Panc1 (cell line): ENCODE measurements around the gene NUDT6. TPM values are rescaled to one million over a fixed set of nuclear protein-coding genes. Genes with fewer than 3 reads are reported as not detected.

Experiments
- ATAC-seq: fragments of 200-7000 bp; cut with Tn5 transposase; 2 replicates; pipeline ENCODE4 v1.9.1; 2020; ENCODE audit warnings: mild to moderate bottlenecking, moderate library complexity
- BruUV-seq: library from RNA; stranded (reverse); fragments of 400-500 nt; replicated peaks from 2 replicates; lab custom pipeline; 2021; lab: Mats Ljungman, UMichigan
- CTCF ChIA-PET: fragments of 300-600 bp; sonication (Branson Sonifier 250); formaldehyde crosslinking; loops from one replicate; lab custom pipeline; 2022; ENCODE audit warnings: antibody characterized with exemption; lab: Charles Lee
- POLR2A ChIA-PET: fragments of 300-600 bp; sonication (Branson Sonifier 250); formaldehyde crosslinking; loops from one replicate; lab custom pipeline; 2022; ENCODE audit warnings: antibody characterized with exemption; lab: Charles Lee
- DNase-seq: peaks from one replicate; pipeline ENCODE4 v3.0.0-alpha.2; 2010; ENCODE audit warnings: low read depth, low spot score
- H3K27ac ChIP-seq: 2 replicates; pipeline ENCODE4 v1.5.1; 2011; ENCODE audit warnings: mild to moderate bottlenecking, low read length, inconsistent platforms
- H3K27me3 ChIP-seq: fragments of 200-500 bp; sonication (Bioruptor generic); 2 replicates; pipeline ENCODE4 v1.6.0; 2014; ENCODE audit warnings: low read length, inconsistent platforms; ENCODE audit not compliant: control insufficient read depth, insufficient read depth
- H3K36me3 ChIP-seq: fragments of 200-500 bp; sonication (Bioruptor generic); 2 replicates; pipeline ENCODE4 v1.5.1; 2014; ENCODE audit warnings: inconsistent platforms, mild to moderate bottlenecking, low read length, moderate library complexity; ENCODE audit not compliant: control insufficient read depth, insufficient read depth
- H3K4me1 ChIP-seq: 2 replicates; pipeline ENCODE4 v1.5.1; 2011; ENCODE audit warnings: inconsistent platforms, mild to moderate bottlenecking, low read length, moderate library complexity; ENCODE audit not compliant: control insufficient read depth, insufficient read depth
- H3K4me3 ChIP-seq, 2 experiments: 2 replicates each; pipeline ENCODE4 v1.5.1; 2011 to 2012; ENCODE audit warnings: low read depth in 2 of 2, low read length in 2 of 2, mild to moderate bottlenecking in 2 of 2, inconsistent platforms in 1 of 2, moderate library complexity in 1 of 2
- H3K9me3 ChIP-seq: fragments of 200-500 bp; sonication (Bioruptor generic); 2 replicates; pipeline ENCODE4 v1.5.1; 2014; ENCODE audit warnings: low read depth, mild to moderate bottlenecking, inconsistent platforms, low read length, moderate library complexity; ENCODE audit not compliant: control insufficient read depth, insufficient read depth
- POLR2AphosphoS5 ChIP-seq: IDR thresholded peaks from 2 replicates; pipeline ENCODE4 v1.6.1; 2012; ENCODE audit warnings: mild to moderate bottlenecking, low read depth, low read length, moderate library complexity
- SIN3A ChIP-seq: IDR thresholded peaks from 2 replicates; pipeline ENCODE4 v1.6.1; 2012; ENCODE audit warnings: low read depth, mild to moderate bottlenecking, low read length, moderate library complexity, borderline replicate concordance; ENCODE audit not compliant: insufficient read depth
- TCF7L2 ChIP-seq: IDR thresholded peaks from 2 replicates; pipeline ENCODE4 v1.6.1; 2011; ENCODE audit warnings: mild to moderate bottlenecking, low read depth, low read length, inconsistent platforms
- in situ Hi-C: cut with HindIII; loops from 2 replicates; pipeline ENCODE4 v1.10.0; 2016; ENCODE audit warnings: low sequenced_read_pairs, low pct_unique_long_range_greater_than_20kb
- intact Hi-C: fragments of 100-400 bp; cut with micrococcal nuclease; formaldehyde crosslinking; loops from one replicate; pipeline ENCODE4 v1.10.0; 2022; ENCODE audit not compliant: unreplicated experiment
- total RNA-seq: library from RNA; stranded (reverse); gene quantifications from one replicate; pipeline ENCODE4 v1.2.1, GENCODE V29; 2021; ENCODE audit not compliant: unreplicated experiment
- TF ChIP-seq, protein P1 (sequence below): fragments of 450-650 bp; IDR thresholded peaks from 2 replicates; pipeline ENCODE4 v1.5.1; 2017; ENCODE audit warnings: mild to moderate bottlenecking
- TF ChIP-seq, protein P2 (sequence below), 2 experiments: IDR thresholded peaks; 2 replicates each; pipeline ENCODE4 v1.6.1; 2011 to 2012; ENCODE audit warnings: low read depth in 2 of 2, control low read depth in 1 of 2, low read length in 1 of 2, mild to moderate bottlenecking in 1 of 2, moderate library complexity in 1 of 2; ENCODE audit not compliant: insufficient read depth in 1 of 2

The NUDT6 gene
- total RNA-seq, 1 experiment from 2014 or later = 7.5 TPM

DNA sequence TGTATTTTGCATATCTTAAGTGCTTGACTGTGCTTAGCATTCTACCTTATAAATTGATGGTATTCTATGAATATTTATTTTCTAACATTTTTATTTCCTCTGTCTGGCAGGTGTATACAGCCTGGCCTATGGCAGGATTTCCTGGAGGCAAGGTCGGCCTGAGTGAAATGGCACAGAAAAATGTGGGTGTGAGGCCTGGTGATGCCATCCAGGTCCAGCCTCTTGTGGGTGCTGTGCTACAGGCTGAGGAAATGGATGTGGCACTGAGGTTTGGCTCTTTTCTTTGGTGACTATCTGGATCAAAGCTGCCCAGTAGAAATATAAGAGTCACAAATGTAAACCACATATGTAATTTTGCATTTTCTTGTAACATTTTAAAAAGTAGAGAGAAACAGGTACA is 6.5 kb upstream of the NUDT6 start:
- peaks cover 9% of the 10 kb centered on the region for H3K4me1 ChIP-seq
- no peak for ATAC-seq
- no peaks in the 10 kb centered on the region for H3K9me3 ChIP-seq
- TF ChIP-seq POLR2AphosphoS5 (no peak), TCF7L2 (no peak), SIN3A (no peak)
- TF ChIP-seq, protein P1, sequence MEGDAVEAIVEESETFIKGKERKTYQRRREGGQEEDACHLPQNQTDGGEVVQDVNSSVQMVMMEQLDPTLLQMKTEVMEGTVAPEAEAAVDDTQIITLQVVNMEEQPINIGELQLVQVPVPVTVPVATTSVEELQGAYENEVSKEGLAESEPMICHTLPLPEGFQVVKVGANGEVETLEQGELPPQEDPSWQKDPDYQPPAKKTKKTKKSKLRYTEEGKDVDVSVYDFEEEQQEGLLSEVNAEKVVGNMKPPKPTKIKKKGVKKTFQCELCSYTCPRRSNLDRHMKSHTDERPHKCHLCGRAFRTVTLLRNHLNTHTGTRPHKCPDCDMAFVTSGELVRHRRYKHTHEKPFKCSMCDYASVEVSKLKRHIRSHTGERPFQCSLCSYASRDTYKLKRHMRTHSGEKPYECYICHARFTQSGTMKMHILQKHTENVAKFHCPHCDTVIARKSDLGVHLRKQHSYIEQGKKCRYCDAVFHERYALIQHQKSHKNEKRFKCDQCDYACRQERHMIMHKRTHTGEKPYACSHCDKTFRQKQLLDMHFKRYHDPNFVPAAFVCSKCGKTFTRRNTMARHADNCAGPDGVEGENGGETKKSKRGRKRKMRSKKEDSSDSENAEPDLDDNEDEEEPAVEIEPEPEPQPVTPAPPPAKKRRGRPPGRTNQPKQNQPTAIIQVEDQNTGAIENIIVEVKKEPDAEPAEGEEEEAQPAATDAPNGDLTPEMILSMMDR = no peak
- TF ChIP-seq, protein P2, sequence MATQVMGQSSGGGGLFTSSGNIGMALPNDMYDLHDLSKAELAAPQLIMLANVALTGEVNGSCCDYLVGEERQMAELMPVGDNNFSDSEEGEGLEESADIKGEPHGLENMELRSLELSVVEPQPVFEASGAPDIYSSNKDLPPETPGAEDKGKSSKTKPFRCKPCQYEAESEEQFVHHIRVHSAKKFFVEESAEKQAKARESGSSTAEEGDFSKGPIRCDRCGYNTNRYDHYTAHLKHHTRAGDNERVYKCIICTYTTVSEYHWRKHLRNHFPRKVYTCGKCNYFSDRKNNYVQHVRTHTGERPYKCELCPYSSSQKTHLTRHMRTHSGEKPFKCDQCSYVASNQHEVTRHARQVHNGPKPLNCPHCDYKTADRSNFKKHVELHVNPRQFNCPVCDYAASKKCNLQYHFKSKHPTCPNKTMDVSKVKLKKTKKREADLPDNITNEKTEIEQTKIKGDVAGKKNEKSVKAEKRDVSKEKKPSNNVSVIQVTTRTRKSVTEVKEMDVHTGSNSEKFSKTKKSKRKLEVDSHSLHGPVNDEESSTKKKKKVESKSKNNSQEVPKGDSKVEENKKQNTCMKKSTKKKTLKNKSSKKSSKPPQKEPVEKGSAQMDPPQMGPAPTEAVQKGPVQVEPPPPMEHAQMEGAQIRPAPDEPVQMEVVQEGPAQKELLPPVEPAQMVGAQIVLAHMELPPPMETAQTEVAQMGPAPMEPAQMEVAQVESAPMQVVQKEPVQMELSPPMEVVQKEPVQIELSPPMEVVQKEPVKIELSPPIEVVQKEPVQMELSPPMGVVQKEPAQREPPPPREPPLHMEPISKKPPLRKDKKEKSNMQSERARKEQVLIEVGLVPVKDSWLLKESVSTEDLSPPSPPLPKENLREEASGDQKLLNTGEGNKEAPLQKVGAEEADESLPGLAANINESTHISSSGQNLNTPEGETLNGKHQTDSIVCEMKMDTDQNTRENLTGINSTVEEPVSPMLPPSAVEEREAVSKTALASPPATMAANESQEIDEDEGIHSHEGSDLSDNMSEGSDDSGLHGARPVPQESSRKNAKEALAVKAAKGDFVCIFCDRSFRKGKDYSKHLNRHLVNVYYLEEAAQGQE (IDR thresholded peaks at IDR 0.05; ENCODE audit: insufficient read depth in 1 of 2, low read depth in 2 of 2, low read length in 1 of 2) = no peak
- intact Hi-C loops (loop anchor here (10.0 kb wide), 1 partner anchor 334 kb away; no protein-coding TSS in a partner anchor), in situ Hi-C loops (no loop called here)
- H3K27me3 ChIP-seq = no peaks in the 10 kb centered on the region
- H3K27ac ChIP-seq = no peak overlapping the region
- no peak overlapping the region for H3K4me3 ChIP-seq
- POLR2A ChIA-PET = no interaction called here
- CTCF ChIA-PET = no interaction called here
- no TSS peak for BruUV-seq
- no peak for DNase-seq
- peaks cover 8% of the 10 kb centered on the region for H3K36me3 ChIP-seq

DNA sequence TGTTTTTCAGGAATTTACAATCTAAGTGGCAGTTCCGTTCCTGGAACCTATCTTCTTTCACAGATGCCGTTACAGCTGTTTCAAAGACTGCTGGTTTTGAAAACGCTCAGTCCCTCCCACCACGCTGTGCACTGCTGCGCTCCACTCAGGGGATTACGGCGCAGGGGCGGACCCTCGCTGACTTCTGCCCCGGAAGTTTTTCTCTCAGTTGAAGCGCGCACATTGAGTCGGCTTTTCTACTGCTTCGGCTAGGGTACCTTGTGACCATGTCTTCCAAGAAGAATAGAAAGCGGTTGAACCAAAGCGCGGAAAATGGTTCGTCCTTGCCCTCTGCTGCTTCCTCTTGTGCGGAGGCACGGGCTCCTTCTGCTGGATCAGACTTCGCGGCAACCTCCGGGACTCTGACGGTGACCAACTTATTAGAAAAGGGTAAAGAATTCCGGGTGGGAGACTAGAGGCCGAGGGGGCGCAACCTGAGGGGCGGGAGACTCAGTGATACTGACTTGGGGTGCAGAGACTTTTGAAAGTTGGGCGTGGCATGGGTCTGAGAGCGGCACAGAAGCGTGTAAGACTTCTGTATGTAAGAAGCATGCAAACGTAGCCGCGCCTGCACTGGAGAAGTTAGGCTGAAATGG is 597 bp upstream of the NUDT6 start:
- peaks cover 9% of the 10 kb centered on the region for H3K36me3 ChIP-seq
- BruUV-seq = no TSS peak
- intact Hi-C loops = loop anchor here (10.0 kb wide), 1 partner anchor 328 kb away; no protein-coding TSS in a partner anchor
- DNase-seq (no peak), ATAC-seq (peak; percentile 97)
- H3K9me3 ChIP-seq = no peaks in the 10 kb centered on the region
- no peaks in the 10 kb centered on the region for H3K27me3 ChIP-seq
- CTCF ChIA-PET = no interaction called here
- POLR2A ChIA-PET = no interaction called here
- in situ Hi-C loops = no loop called here
- peaks cover 19% of the 10 kb centered on the region for H3K4me1 ChIP-seq
- peak overlapping the region; percentile 94 for H3K27ac ChIP-seq
- peak overlapping the region; percentile 94 to 98 for H3K4me3 ChIP-seq
- TF ChIP-seq, protein P1 = no peak
- TF ChIP-seq TCF7L2 (no peak), POLR2AphosphoS5 (peak; percentile 32; the same call in 1 of the 2 replicates)
